HG03460 (cell line): ENCODE data around the gene OR51B4.
A peak's percentile ranks its signal among the peaks of the same experiment; 100 is the strongest.
"Not testable (repeated sequence)": the region's sequence is repeated elsewhere in the genome, so short reads cannot be mapped to it uniquely, and the experiment has no call there.

Experiments
- ATAC-seq: cut with Tn5 transposase; IDR thresholded peaks from one replicate; pipeline ENCODE4 v1.9.1; 2021; ENCODE audit not compliant: unreplicated experiment

The OR51B4 gene, protein sequence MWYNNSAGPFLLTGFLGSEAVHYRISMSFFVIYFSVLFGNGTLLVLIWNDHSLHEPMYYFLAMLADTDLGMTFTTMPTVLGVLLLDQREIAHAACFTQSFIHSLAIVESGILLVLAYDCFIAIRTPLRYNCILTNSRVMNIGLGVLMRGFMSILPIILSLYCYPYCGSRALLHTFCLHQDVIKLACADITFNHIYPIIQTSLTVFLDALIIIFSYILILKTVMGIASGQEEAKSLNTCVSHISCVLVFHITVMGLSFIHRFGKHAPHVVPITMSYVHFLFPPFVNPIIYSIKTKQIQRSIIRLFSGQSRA

GRCh38 chr11:5301846-5302245, at the start of gene OR51B4:
OR51B4 (minus strand) TSS chr11:5301946; CDS start chr11:5301946, 0 bp downstream.
- ATAC-seq = no peak

DNA sequence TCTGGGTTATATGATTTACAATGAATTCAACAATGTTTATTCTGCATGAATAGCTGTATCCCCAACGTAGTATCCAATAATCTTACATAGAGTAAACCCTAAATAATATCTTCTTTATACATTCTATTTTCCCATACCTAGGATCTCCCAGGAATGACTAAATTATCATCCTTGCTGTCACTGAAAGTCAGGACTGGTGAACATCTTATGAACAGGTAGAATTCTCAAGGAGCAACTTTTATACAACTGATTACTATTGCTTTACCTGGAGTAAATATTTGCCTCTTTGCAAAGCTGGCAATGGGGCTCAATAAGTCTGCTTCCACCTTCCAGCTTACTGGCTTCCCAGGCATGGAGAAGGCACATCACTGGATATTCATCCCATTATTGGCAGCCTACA, 49.5 kb upstream of the OR51B4 start, which contains the start of gene OR51B6:
Gene OR51B6 (plus strand): TSS at position 301 of the 400 bp plus-strand sequence. CDS start 0 bp downstream, at position 301.
- ATAC-seq = no peak

GRCh38 chr11:5349550-5349949, 47.8 kb upstream of the OR51B4 start:
- ATAC-seq = no peak

GRCh38 chr11:5348551-5349194, 46.9 kb upstream of the OR51B4 start:
- ATAC-seq = no peak

GRCh38 chr11:5345831-5346230, 44.1 kb upstream of the OR51B4 start:
- no peak for ATAC-seq

GRCh38 chr11:5343474-5344335, 42.0 kb upstream of the OR51B4 start, which contains the start of gene OR51B5:
OR51B5 (minus strand) TSS chr11:5343524; CDS start chr11:5343524, 0 bp downstream.
- no peak for ATAC-seq

- ATAC-seq = peak; percentile 81
These were observed 38.1 kb upstream of the OR51B4 start for GRCh38 chr11:5339771-5340322.

DNA sequence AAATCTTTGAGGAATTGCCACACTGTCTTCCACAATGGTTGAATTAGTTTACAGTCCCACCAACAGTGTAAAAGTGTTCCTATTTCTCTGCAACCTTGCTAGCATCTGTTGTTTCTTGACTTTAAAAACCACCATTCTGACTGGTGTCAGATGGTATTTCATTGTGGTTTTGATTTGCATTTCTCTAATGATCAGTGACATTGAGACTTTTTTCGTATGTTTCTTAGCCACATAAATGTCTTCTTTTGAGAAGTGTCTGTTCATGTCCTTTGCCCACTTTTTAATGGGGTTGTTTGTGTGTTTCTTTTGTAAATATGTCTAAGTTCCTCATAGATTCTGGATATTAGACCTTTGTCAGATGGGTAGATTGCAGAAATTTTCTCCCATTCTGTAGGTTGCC, 35.5 kb upstream of the OR51B4 start:
- ATAC-seq = not testable (repeated sequence)

- no peak for ATAC-seq
These were observed 34.6 kb upstream of the OR51B4 start for GRCh38 chr11:5336331-5336730.

GRCh38 chr11:5335170-5335569, 33.4 kb upstream of the OR51B4 start:
- ATAC-seq = no peak

DNA sequence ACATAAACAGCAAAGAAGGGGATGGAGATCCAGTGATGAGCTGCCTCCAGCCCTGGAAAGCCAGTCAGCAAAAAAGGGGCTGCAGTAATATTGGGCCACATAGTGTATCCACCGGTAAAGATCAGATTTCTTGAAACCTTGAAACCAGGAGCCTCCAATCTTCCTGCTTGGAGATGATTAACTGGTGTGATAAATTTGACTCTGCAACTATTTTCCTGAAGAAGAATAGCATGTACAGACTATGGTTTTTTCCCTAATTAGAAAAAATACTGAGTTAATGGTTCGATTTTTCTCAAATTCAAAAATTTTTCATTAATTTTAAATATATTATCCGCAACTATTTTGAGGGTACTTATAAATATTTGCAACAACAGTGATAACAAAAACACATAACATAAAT, 22.5 kb upstream of the OR51B4 start, which contains the start of gene OR51B2:
Gene OR51B2 (minus strand): TSS at position 101 of the 400 bp plus-strand sequence. CDS start 0 bp downstream, at position 101.
- ATAC-seq = no peak

DNA sequence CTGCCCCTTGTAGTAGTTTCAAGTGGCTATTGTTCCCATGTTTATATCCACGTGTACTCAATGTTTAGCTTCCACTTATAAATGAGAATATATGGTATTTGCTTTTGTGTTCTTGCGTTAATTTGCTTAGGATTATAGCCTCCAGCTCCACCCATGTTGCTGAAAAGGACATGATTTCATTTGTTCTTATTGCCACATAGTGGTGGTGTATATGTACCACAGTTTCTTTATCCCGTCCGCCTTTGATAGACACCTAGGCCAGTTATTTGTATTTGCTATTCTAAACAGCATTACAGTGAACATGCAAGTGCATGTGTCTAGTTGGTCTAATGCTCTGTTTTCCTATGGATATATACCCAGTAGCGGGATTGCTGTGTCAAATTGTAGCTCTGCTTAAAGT, 15.5 kb upstream of the OR51B4 start:
- no peak for ATAC-seq

DNA sequence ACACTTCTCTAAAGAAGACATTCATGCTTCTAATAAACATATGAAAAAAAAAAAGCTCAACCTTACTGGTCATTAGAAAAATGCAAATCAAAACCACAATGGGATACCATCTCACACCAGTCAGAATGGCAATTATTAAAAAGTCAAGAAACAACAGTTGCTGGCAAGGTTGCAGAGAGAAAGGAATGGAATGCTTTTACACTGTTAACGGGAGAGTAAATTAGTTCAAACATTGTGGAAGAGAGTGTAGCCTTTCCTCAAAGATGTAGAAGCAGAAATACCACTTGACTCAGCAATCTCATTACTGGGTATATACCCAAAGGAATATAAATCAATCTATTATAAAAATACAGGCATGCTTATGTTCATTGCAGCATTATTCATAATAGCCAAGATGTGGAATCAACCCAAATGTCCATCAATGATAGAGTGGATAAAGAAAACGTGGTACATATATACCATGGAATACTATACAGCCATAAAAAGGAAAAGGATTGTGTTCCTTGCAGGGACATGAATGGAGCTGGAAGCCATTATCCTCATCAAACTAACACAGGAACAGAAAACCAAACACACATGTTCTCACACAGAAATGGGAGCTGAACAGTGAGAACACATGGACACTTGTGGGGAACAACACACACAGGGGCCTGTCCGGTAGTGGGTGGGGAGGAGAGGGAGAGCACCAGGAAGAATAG, 11.7 kb upstream of the OR51B4 start:
- not testable (repeated sequence) for ATAC-seq

DNA sequence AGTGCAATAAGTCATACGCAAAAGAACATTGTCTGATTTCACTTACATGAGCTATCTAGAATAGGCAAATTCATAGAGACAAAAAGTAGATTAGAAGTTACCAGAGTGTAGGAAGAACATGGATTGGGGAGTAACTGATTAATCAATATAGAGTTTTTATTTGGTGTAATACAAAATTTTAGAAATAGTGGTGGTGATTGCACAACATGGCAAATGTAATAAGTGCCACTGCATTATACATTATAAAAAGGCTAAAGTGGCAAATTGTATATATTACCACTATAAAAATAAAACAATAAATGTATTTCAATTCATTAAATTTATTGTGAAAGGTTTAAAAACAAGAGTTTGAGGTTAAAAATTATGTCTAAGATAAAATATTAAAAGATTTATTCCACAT, 8.7 kb upstream of the OR51B4 start:
- ATAC-seq = no peak

DNA sequence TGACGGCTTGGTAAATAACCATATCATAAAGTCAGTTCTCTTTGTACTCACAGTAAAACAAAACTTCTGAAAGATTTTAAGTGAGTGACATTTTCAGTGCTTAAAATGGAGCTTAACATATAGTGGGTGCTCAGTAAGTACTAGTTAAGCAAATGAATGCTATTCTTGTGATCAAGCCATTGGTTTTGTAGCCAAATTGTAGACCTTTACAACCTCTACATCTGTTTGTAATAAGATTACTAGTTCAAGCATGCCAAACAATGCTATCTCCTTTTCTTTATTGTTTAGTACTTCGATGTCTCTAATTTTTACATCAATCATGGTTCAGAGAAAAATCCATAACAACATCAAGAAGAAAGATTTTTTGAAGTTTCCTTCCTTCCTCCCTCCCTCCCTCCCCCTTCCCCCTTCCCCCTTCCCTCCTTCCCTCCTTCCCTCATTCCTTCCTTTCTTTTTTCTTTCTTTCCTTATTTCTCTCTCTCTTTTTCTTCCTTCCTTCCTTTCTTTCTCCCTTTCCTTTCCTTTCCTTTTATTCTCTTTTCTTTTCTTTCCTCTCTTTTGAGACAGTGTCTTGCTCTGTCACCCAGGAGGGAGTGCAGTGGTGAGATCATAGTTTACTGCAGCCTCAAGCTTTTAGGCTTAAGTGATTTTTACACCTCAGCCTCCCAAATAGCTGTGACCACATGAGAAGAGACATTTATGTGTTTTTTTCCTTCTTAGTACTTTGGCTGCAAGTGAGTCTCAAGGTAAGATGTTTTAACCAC, 5.7 kb upstream of the OR51B4 start:
- ATAC-seq = no peak

GRCh38 chr11:5304046-5304445, 2.3 kb upstream of the OR51B4 start:
- ATAC-seq = no peak

DNA sequence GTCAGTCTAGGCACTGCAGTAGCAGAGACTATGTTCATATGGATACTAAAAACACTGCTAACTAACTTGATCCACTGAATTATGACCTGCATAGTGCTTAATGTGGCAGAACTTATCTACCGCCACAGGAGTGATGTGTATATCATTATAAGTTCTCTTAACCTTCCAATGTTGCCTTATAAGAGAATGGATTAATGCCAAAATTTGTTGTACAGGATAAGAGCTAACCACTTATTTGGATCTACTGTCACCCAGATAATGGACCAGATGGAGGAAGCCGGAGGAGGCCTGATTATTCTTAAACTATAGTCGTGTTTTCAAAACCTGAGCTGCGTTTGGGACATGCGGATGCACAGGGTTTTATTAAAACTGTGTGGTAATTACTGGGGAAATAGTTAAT, 1.9 kb upstream of the OR51B4 start:
- ATAC-seq = no peak

GRCh38 chr11:5300251-5300650, 1.5 kb downstream of the OR51B4 start:
- ATAC-seq = no peak

GRCh38 chr11:5298451-5298850, 3.3 kb downstream of the OR51B4 start:
- ATAC-seq = no peak
